Measurements from ENCODE around the gene PRMT6.

Gene PRMT6

DNA sequence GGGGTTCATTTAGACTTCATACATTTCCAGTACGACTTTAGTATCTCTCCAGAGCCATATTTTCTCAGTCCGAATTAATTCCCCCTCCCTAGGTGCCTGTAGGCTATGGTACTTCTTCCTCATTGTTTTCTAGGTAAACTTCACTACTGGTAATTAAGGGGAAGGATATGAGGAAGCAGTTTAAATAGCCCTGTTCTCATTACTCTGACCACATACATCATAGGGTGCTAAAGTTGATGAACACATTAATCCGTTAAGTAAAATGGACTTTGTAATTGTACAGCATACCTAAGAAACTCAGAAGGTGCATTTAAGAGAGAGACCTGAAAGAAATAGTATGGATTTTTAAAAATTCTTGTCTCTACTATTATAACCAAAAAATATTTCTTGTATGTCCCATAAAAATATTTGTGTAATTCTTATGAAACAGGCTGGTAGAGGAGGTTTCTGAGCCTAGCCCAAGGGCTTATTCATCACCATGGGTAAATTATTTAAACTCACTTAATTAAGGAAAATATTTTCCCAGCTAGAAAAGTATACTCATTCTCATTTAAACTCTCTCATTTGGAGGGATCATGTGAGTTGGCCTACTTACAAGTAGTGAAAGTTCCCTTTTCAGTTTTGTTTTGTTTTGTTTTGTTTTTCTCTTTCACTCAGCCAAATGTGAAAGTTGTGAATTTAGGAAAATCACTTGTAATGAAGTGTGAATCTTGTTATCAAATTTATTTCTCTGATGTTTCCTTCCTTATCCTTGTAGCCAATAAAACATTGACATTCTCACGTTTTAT is 2.0 kb downstream of the PRMT6 start:
- TF ChIP-seq HDGF (IDR thresholded peaks at IDR 0.05; ENCODE audit: borderline replicate concordance) (no peak), TARDBP (IDR thresholded peaks at IDR 0.05) (no peak), ELF4 (IDR thresholded peaks at IDR 0.05) (no peak), BHLHE40 (IDR thresholded peaks at IDR 0.05; ENCODE audit: borderline replicate concordance) (no peak), LEF1 (IDR thresholded peaks at IDR 0.05; ENCODE audit: borderline replicate concordance) (no peak), L3MBTL2 (conservative IDR thresholded peaks at IDR 0.05) (no peak), SUZ12 (IDR thresholded peaks at IDR 0.05) (no peak), ZNF384 (IDR thresholded peaks at IDR 0.05) (no peak), CTBP1 (IDR thresholded peaks at IDR 0.05; ENCODE audit: borderline replicate concordance) (no peak), NFRKB (IDR thresholded peaks at IDR 0.05) (no peak), SP1 (IDR thresholded peaks at IDR 0.05) (no peak), FOXA1 (IDR thresholded peaks at IDR 0.05) (no peak), FOXM1 (IDR thresholded peaks at IDR 0.05; ENCODE audit: borderline replicate concordance) (no peak)
- TF ChIP-seq, protein P1, sequence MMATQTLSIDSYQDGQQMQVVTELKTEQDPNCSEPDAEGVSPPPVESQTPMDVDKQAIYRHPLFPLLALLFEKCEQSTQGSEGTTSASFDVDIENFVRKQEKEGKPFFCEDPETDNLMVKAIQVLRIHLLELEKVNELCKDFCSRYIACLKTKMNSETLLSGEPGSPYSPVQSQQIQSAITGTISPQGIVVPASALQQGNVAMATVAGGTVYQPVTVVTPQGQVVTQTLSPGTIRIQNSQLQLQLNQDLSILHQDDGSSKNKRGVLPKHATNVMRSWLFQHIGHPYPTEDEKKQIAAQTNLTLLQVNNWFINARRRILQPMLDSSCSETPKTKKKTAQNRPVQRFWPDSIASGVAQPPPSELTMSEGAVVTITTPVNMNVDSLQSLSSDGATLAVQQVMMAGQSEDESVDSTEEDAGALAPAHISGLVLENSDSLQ (IDR thresholded peaks at IDR 0.05), result no peak
- ChIA-PET POLR2A (interaction anchor here (1.2 kb wide), 1 partner anchor 62 kb away, joined by 3 read pairs; no protein-coding TSS in a partner anchor), CTCF (no interaction called here)
- DNase-seq (ENCODE audit: extremely low spot score), result no peak

DNA sequence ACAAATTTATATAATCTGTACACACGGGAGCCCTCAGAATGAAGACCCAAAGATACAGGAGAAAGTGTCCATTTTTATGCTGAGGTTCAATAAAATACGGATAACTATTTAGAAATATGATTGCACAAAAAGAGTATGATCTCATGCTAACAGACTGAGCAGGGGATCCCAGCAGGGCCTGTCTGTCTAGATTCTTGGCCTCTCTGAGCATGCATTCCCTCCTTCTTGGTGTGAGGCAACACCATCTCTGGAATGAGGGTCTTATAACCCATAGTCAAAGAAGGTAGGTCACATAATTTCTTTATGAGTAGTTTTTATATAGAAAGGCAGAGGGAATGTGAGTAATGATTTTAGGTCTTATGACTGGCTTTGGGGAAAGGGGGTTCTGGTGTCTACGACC is 5.4 kb downstream of the PRMT6 start:
- TF ChIP-seq SUZ12 (IDR thresholded peaks at IDR 0.05), result no peak
- ChIA-PET CTCF (no interaction called here), POLR2A (no interaction called here)
- no peak for DNase-seq (ENCODE audit: extremely low spot score)

DNA sequence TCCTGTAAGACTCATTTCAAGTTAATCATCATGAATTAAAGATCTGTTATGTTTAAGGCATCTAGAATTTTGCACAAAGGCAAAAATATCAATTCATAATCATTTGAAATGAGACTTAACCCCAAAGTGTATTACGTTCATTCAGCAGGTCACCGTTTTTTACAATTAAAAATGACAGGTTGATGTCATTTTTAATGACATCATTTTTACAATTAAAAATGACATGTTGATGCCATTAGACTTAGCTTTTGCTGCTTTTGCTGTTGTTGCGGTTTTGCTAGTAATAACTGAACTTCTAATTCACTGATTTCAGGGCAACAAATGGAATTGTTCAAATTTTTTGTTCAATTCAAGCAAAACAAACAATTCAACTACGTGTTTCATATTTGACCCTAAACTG is 17.0 kb downstream of the PRMT6 start:
- no peak for DNase-seq (ENCODE audit: extremely low spot score)
- POLR2A ChIA-PET, result no interaction called here
- CTCF ChIA-PET, result no interaction called here
- TF ChIP-seq L3MBTL2 (conservative IDR thresholded peaks at IDR 0.05), result no peak
- TF ChIP-seq FOXM1 (IDR thresholded peaks at IDR 0.05; ENCODE audit: borderline replicate concordance), result no peak
- TF ChIP-seq ARNT (IDR thresholded peaks at IDR 0.05), result no peak
- no peak for TF ChIP-seq NFRKB (IDR thresholded peaks at IDR 0.05)
- no peak for TF ChIP-seq LEF1 (IDR thresholded peaks at IDR 0.05; ENCODE audit: borderline replicate concordance)
- TF ChIP-seq FOXK2 (IDR thresholded peaks at IDR 0.05), result no peak
- TF ChIP-seq TARDBP (IDR thresholded peaks at IDR 0.05), result no peak

DNA sequence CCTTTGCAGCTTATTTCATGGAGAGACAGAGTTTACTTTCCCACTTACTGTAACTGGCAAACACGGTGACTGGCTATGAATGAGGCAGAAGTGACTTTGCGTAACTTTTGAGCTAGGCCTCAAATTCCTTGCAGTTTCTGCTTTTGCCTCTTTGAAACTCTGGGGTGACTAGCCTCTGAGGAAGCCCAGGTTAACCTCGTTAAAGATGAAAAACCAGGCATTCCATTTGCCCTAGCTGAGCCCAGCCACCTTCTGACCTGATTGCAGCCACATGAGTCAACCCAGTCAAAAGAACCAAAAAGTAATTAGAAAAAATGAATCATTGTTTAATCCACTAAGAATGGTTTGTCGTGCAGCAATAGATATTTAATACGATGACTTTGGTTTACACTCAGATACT is 20.4 kb downstream of the PRMT6 start:
- CTCF ChIA-PET, result no interaction called here
- DNase-seq (ENCODE audit: extremely low spot score), result no peak
- no peak for TF ChIP-seq HDGF (IDR thresholded peaks at IDR 0.05; ENCODE audit: borderline replicate concordance)
- TF ChIP-seq, protein P1 (IDR thresholded peaks at IDR 0.05), result no peak
- no peak for TF ChIP-seq FOXK2 (IDR thresholded peaks at IDR 0.05)
- no peak for TF ChIP-seq SP1 (IDR thresholded peaks at IDR 0.05)
- TF ChIP-seq ELF4 (IDR thresholded peaks at IDR 0.05), result no peak
- no peak for TF ChIP-seq BHLHE40 (IDR thresholded peaks at IDR 0.05; ENCODE audit: borderline replicate concordance)
- TF ChIP-seq ZNF384 (IDR thresholded peaks at IDR 0.05), result no peak
- no peak for TF ChIP-seq CTBP1 (IDR thresholded peaks at IDR 0.05; ENCODE audit: borderline replicate concordance)
- TF ChIP-seq TARDBP (IDR thresholded peaks at IDR 0.05), result no peak
- no peak for TF ChIP-seq NFRKB (IDR thresholded peaks at IDR 0.05)
- TF ChIP-seq LEF1 (IDR thresholded peaks at IDR 0.05; ENCODE audit: borderline replicate concordance), result no peak
- no peak for TF ChIP-seq SUZ12 (IDR thresholded peaks at IDR 0.05)
- POLR2A ChIA-PET, result interaction anchor here (1.0 kb wide), 1 partner anchor 20 kb away, joined by 3 read pairs; no protein-coding TSS in a partner anchor

DNA sequence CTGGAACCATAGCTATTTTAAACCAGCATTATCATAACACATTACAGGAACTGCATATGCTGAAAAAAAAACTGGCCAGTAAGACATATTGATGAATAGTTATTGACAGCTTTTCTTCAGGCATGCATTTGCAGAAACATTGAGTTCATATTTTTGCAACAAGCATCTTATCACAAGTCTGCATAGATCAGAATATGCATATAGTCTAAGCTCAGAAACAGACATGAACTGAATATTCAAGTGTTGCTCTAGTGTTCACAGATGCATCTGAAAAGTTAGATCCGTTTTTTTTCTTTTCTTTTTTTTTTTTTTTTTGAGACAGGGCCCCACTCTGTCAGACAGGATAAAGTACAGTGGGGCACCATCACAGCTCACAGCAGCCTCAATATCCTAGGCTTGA is 22.8 kb downstream of the PRMT6 start:
- DNase-seq (ENCODE audit: extremely low spot score), result no peak
- ChIA-PET POLR2A (no interaction called here), CTCF (no interaction called here)
- no peak for TF ChIP-seq CTBP1 (IDR thresholded peaks at IDR 0.05; ENCODE audit: borderline replicate concordance)
- TF ChIP-seq SP1 (IDR thresholded peaks at IDR 0.05), result no peak
- TF ChIP-seq LEF1 (IDR thresholded peaks at IDR 0.05; ENCODE audit: borderline replicate concordance), result no peak
- TF ChIP-seq HDGF (IDR thresholded peaks at IDR 0.05; ENCODE audit: borderline replicate concordance), result no peak
- TF ChIP-seq TARDBP (IDR thresholded peaks at IDR 0.05), result no peak
- no peak for TF ChIP-seq ARNT (IDR thresholded peaks at IDR 0.05)
- TF ChIP-seq, protein P1 (IDR thresholded peaks at IDR 0.05), result no peak
- TF ChIP-seq BHLHE40 (IDR thresholded peaks at IDR 0.05; ENCODE audit: borderline replicate concordance), result no peak
- no peak for TF ChIP-seq ZNF384 (IDR thresholded peaks at IDR 0.05)

DNA sequence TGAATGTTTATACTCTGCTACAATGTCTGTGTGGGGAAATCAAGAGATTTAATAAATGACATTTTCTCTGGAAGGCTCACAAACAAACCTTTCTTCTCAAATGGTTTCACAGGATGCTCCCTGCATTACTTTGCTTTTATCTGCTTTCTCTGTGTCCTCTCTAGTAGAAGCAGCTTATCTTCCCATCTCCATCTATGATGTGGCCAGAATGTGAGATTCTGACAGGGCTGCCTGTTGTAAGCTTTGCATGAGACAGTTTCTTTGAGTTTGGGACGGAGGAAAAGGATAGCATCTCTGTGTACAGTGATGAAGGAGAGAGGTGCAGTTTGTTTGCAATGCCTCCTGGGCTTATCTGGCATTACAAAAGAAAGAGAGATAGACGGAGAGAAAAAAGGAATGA is 24.6 kb downstream of the PRMT6 start:
- CTCF ChIA-PET, result no interaction called here
- TF ChIP-seq ARNT (IDR thresholded peaks at IDR 0.05) (no peak), SP1 (IDR thresholded peaks at IDR 0.05) (no peak), L3MBTL2 (conservative IDR thresholded peaks at IDR 0.05) (no peak), ELF4 (IDR thresholded peaks at IDR 0.05) (no peak), CTBP1 (IDR thresholded peaks at IDR 0.05; ENCODE audit: borderline replicate concordance) (no peak), TARDBP (IDR thresholded peaks at IDR 0.05) (no peak), FOXA1 (IDR thresholded peaks at IDR 0.05) (no peak), SUZ12 (IDR thresholded peaks at IDR 0.05) (no peak)
- TF ChIP-seq, protein P1 (IDR thresholded peaks at IDR 0.05), result no peak
- DNase-seq (ENCODE audit: extremely low spot score), result no peak
- POLR2A ChIA-PET, result no interaction called here
